Naive B cell (primary cell): Measurements from ENCODE around the gene HADH. TPM values are rescaled to one million over a fixed set of nuclear protein-coding genes. Genes with fewer than 3 reads are reported as not detected.
"Not testable (repeated sequence)": the region's sequence is repeated elsewhere in the genome, so short reads cannot be mapped to it uniquely, and the experiment has no call there.

Experiments
- ATAC-seq, 2 donors: fragments of 150-1000 bp; cut with Tn5 transposase; 2 replicates each; pipeline ENCODE4 v1.10.0; 2021; ENCODE audit warnings: low read depth in 2 of 2, mild to moderate bottlenecking in 2 of 2, moderate library complexity in 2 of 2
- DNase-seq: peaks from one replicate; pipeline ENCODE4 v3.0.0; 2022
- H3K27ac Mint-ChIP-seq, 6 donors: one replicate each; pipeline ENCODE4 v1.8.0; 2020 to 2022; ENCODE audit warnings: mild to moderate bottlenecking in 6 of 6, mixed read lengths in 6 of 6, moderate library complexity in 5 of 6, inconsistent platforms in 2 of 6
- H3K27me3 Mint-ChIP-seq, 3 donors: one replicate each; pipeline ENCODE4 v1.8.0; 2021 to 2022; ENCODE audit warnings: mixed read lengths in 3 of 3, mild to moderate bottlenecking in 1 of 3
- H3K36me3 Mint-ChIP-seq, 2 donors: one replicate each; pipeline ENCODE4 v1.8.0; 2020 to 2022; ENCODE audit warnings: mixed read lengths in 2 of 2, inconsistent platforms in 1 of 2, mild to moderate bottlenecking in 1 of 2
- H3K4me1 Mint-ChIP-seq, 3 donors: one replicate each; pipeline ENCODE4 v1.8.0; 2020 to 2022; ENCODE audit warnings: mixed read lengths in 3 of 3, inconsistent platforms in 1 of 3, mild to moderate bottlenecking in 1 of 3, moderate library complexity in 1 of 3
- H3K4me3 Mint-ChIP-seq, 8 donors: one replicate each; pipeline ENCODE4 v1.8.0; 2020 to 2022; ENCODE audit warnings: mild to moderate bottlenecking in 8 of 8, mixed read lengths in 8 of 8, moderate library complexity in 8 of 8, inconsistent platforms in 2 of 8
- H3K9me3 Mint-ChIP-seq, 7 donors: one replicate each; pipeline ENCODE4 v1.8.0; 2020 to 2022; ENCODE audit warnings: mixed read lengths in 7 of 7, mild to moderate bottlenecking in 5 of 7, inconsistent platforms in 2 of 7, moderate library complexity in 1 of 7
- polyA plus RNA-seq, 6 donors: library from polyadenylated mRNA; unstranded; fragments of 300-500 nt; fragmentation: Illumina TruSeq; gene quantifications; one replicate each; pipeline ENCODE4 v1.2.3, GENCODE V29; 2021; ENCODE audit warnings: low read depth in 6 of 6

HADH gene
- polyA plus RNA-seq, 6 donors from 2014 or later, result 35.1 to 57.5 (median 51.2) TPM

DNA sequence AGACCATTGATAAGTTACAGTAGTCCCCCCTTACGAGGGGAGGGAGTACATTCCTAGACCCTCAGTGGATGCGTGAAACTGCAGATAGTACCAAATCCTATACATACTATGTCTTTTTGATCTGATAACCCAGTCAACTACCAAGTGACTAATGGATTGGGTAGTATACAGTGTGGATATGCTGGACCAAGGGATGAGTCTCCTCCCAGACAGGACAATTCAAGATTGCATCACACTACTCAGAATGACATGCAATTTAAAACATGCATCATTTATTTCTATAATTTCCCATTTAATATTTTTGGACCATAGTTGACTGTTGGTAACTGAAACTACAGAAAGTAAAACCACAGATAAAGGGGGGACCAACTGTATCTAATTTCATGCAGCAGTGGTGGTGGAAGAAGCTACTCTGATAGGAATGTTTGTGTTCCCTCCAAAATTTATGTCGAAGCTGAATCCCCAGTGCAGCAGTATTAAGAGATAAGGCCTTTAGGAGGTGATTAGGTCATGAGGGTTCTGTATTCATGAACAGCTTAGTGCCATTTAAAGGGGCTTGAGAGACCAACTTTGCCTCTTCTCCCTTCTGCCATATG lies 11.9 kb downstream of the HADH start:
- H3K27ac Mint-ChIP-seq, result no peak overlapping the region
- H3K36me3 Mint-ChIP-seq, result peaks cover 8 to 22% of the 10 kb centered on the region in 2 donors
- no peaks in the 10 kb centered on the region for H3K27me3 Mint-ChIP-seq
- ATAC-seq (no peak), DNase-seq (no peak)
- H3K4me3 Mint-ChIP-seq, result no peak overlapping the region
- peaks cover 20 to 30% (median 21%) of the 10 kb centered on the region in 3 donors for H3K4me1 Mint-ChIP-seq
- H3K9me3 Mint-ChIP-seq, result no peaks in the 10 kb centered on the region

DNA sequence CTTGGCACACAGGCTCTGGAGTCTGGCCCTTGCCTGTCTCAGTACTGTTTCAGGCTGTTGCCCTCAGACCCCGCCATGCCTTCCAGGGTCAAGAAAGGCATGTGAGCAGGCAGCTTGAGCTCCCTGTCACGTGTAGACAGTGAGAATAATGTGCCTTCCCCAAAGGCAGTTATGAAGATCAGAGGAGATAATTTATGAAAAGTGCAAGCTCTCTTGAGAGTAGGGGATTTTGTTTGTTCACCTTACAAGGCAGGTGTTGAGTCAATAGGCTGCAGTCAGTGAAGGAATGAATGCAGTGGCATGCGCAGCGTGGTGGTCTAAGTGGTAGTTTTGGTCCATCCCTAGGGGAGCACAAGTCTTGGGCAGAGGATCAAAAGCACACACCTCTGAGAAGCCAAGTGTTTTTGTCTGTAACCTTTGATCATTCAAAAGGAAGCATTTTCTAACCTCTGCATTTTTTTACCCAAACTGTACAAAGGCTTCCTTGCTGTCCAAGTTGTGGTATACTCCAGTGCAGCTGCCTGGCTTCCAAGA lies 14.4 kb downstream of the HADH start:
- H3K4me1 Mint-ChIP-seq, result peaks cover 12 to 24% (median 16%) of the 10 kb centered on the region in 3 donors
- peak overlapping the region in 1 of 6 donors; percentile 32 for H3K27ac Mint-ChIP-seq
- peaks cover 8 to 22% of the 10 kb centered on the region in 2 donors for H3K36me3 Mint-ChIP-seq
- DNase-seq, result no peak
- H3K27me3 Mint-ChIP-seq, result no peaks in the 10 kb centered on the region
- ATAC-seq, result no peak
- no peaks in the 10 kb centered on the region for H3K9me3 Mint-ChIP-seq
- H3K4me3 Mint-ChIP-seq, result no peak overlapping the region

DNA sequence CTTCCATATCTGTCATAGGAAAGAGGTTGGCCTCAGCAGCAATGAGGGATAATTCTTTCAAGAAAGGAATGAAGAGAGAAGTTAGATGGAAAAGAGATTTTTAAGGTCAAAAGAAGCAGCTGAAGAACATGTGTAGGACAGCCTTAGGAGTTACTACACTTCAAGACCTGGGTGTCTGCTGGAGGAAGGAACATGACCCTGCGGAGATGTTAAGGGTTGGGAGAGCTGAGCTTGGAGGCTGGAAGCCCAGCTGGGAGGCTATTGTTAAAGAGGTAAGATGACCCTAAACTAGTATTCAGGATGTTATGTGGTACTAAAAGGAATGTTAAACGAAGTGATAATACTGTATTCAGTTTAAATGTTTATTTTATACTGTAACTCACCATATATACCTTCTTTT lies 15.0 kb downstream of the HADH start:
- H3K4me3 Mint-ChIP-seq, result no peak overlapping the region
- no peaks in the 10 kb centered on the region for H3K27me3 Mint-ChIP-seq
- peak overlapping the region in 2 of 6 donors; percentile 1 to 48 for H3K27ac Mint-ChIP-seq
- no peaks in the 10 kb centered on the region for H3K9me3 Mint-ChIP-seq
- H3K4me1 Mint-ChIP-seq, result peaks cover 10 to 24% (median 13%) of the 10 kb centered on the region in 3 donors
- ATAC-seq (no peak), DNase-seq (no peak)
- peaks cover 14 to 25% of the 10 kb centered on the region in 2 donors for H3K36me3 Mint-ChIP-seq

DNA sequence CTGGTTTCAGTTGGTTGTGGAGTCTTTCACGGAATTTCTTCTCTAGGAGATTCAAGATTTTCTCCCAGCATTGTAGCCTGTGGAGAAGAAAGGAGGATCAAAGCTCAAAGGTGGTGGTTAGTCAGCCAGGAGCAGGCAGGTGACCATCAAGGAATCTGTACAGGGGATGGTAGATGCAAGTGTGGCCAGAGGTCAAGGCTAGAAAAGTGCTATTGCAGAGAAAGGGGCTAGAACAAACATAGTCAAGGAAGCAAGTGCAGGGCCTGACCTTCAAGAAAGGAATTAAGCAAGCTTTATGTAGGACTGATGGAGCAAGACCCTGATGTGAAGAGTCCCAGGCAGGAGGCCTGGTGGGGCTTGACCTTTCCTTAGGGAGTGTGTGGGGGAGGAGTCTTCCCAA lies 16.1 kb downstream of the HADH start:
- no peak for ATAC-seq
- Mint-ChIP-seq H3K27ac (peak overlapping the region in 2 of 6 donors; percentile 13 to 63), H3K9me3 (no peaks in the 10 kb centered on the region), H3K36me3 (peaks cover 15 to 20% of the 10 kb centered on the region in 2 donors), H3K27me3 (no peaks in the 10 kb centered on the region), H3K4me1 (peaks cover 9 to 24% (median 10%) of the 10 kb centered on the region in 3 donors), H3K4me3 (no peak overlapping the region)
- DNase-seq, result no peak

DNA sequence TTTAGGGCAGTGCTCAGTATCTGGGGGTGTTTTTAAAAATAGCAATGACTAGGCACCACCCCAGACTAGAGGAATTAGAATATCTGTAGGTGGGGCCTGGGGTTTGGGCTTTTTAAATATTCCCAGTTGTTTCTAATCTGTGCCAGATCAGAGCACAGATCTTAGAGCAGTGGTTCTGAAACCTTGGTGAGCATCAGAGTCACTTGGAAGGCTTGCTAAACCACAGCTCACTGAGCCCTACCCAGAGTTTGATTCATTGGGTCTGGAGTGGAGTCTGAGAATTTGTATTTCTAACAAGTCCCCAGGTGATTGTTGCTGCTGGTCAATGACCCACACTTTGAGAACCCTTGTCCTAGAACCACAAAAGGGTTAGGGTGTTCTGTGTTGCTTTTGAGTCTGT lies 16.7 kb downstream of the HADH start:
- Mint-ChIP-seq H3K27ac (peak overlapping the region in 2 of 6 donors; percentile 10 to 13), H3K36me3 (peaks cover 19 to 20% of the 10 kb centered on the region in 2 donors), H3K27me3 (no peaks in the 10 kb centered on the region), H3K4me1 (peaks cover 9 to 20% (median 10%) of the 10 kb centered on the region in 3 donors), H3K9me3 (no peaks in the 10 kb centered on the region), H3K4me3 (no peak overlapping the region)
- DNase-seq, result no peak
- ATAC-seq, result no peak

DNA sequence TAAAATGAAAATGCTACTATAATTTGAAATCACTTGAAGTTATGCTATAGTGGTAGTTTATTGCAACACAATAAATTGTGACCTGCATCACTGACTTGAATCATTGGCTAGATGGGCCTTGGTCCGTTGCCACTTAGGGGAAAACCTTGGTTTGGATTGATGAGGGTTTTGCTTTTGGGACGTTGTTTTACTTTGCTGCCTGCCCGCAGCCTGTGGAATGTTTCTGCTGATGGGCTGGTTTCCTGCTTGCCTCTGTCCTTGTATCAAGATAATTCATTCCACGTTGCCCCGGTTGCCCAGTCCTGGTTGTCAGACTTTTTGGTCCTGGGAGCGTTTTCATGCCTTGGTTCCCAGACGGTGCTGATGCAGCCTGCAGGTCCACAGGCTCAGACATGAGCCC lies 18.3 kb downstream of the HADH start:
- no peak for ATAC-seq
- H3K27me3 Mint-ChIP-seq, result no peaks in the 10 kb centered on the region
- peaks cover 10 to 20% (median 12%) of the 10 kb centered on the region in 3 donors for H3K4me1 Mint-ChIP-seq
- H3K4me3 Mint-ChIP-seq, result no peak overlapping the region
- no peaks in the 10 kb centered on the region for H3K9me3 Mint-ChIP-seq
- no peak for DNase-seq
- H3K36me3 Mint-ChIP-seq, result peaks cover 21 to 31% of the 10 kb centered on the region in 2 donors
- H3K27ac Mint-ChIP-seq, result no peak overlapping the region

DNA sequence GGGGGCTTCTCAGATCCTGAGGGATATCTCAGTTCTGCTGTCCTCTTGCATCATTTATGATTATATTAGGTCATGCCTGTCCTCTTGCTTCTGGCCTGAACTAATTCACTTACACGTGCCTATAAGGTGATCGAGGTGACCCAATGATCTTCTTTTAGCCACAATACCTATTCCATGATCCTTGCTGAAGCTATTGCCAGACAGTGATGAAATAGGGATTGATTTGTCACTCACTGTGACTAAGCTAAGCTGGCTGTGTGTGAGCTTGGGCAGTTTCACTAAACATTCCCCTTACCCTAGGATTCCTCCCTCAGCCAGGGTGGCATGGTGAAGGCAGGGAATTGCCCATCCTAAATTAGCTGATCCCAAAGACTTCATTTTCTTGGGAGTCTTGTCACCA lies 19.0 kb downstream of the HADH start:
- no peak overlapping the region for H3K4me3 Mint-ChIP-seq
- no peaks in the 10 kb centered on the region for H3K27me3 Mint-ChIP-seq
- peaks cover 10 to 14% (median 12%) of the 10 kb centered on the region in 3 donors for H3K4me1 Mint-ChIP-seq
- no peak for ATAC-seq
- no peak overlapping the region for H3K27ac Mint-ChIP-seq
- peaks cover 20 to 31% of the 10 kb centered on the region in 2 donors for H3K36me3 Mint-ChIP-seq
- no peak for DNase-seq
- no peaks in the 10 kb centered on the region for H3K9me3 Mint-ChIP-seq

DNA sequence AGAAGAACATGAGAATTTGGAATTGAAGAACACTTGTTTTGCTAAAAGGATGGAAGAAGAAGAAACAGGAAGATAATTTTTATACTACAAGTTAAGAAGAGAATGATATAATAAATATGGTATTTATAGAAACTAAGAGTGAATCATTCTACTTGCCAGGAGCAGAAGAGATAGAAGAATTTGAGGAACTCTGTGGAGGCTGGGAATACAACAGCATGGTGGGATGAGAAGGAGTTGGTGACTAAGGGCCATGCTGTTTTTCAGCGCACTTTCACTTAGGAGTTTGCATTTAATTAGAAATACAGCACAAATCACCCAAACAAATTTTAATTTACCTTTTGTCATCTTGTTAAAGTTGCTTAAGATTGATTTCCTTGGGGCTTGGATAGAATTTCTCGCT lies 20.5 kb downstream of the HADH start:
- no peaks in the 10 kb centered on the region for H3K27me3 Mint-ChIP-seq
- no peak overlapping the region for H3K27ac Mint-ChIP-seq
- no peak overlapping the region for H3K4me3 Mint-ChIP-seq
- DNase-seq (no peak), ATAC-seq (no peak)
- peaks cover 5 to 9% (median 5%) of the 10 kb centered on the region in 3 donors for H3K4me1 Mint-ChIP-seq
- H3K9me3 Mint-ChIP-seq, result no peaks in the 10 kb centered on the region
- H3K36me3 Mint-ChIP-seq, result peaks cover 21 to 31% of the 10 kb centered on the region in 2 donors

DNA sequence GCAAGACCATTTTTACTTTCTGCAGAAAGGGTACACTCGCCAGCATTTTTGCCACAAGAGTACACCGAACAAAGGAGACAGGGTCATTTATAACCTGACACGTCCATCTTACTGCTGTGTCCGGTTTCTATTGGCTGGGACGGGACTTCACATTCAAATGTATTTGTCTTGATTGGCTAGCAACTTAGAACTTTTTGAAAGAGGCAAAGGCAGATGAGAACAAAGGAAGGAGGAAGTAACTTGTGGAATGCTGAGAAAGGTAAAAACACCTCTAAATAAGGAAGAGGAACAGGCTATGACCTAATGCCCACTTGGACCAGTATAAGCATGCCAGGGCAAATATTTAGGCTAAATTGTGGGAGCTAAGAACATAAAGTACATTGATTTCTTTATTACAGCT lies 22.7 kb downstream of the HADH start:
- H3K9me3 Mint-ChIP-seq, ATAC-seq, H3K4me3 Mint-ChIP-seq, H3K4me1 Mint-ChIP-seq, DNase-seq, H3K27me3 Mint-ChIP-seq: not testable (repeated sequence)
- H3K27ac Mint-ChIP-seq, result peak overlapping the region in 1 of 6 donors; percentile 59
- H3K36me3 Mint-ChIP-seq, result peaks cover 22 to 31% of the 10 kb centered on the region in 2 donors

DNA sequence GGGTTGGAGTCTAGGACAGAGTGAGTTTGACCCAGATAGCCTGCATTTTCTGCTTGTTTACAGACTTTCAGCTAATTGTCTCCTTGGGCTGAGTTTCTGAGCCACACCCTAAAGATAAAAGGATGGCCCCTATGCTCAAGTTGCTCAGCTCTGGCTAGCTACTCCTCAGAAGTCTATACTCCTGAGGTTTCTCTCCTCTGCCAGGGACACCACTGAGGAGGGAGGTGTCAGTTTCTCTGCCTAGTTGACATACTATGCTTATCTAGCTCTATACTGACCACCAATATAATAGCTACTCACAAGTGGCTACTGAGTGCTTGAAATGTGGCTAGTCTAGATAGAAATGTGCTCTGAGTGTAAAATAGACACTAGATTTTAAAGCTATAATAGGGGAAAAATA lies 23.6 kb downstream of the HADH start:
- peaks cover 22 to 31% of the 10 kb centered on the region in 2 donors for H3K36me3 Mint-ChIP-seq
- no peak overlapping the region for H3K27ac Mint-ChIP-seq
- H3K27me3 Mint-ChIP-seq, result no peaks in the 10 kb centered on the region
- no peak for DNase-seq
- no peak for ATAC-seq
- no peak overlapping the region for H3K4me3 Mint-ChIP-seq
- H3K4me1 Mint-ChIP-seq, result peaks cover 0 to 5% (median 3%) of the 10 kb centered on the region in 3 donors
- no peaks in the 10 kb centered on the region for H3K9me3 Mint-ChIP-seq

DNA sequence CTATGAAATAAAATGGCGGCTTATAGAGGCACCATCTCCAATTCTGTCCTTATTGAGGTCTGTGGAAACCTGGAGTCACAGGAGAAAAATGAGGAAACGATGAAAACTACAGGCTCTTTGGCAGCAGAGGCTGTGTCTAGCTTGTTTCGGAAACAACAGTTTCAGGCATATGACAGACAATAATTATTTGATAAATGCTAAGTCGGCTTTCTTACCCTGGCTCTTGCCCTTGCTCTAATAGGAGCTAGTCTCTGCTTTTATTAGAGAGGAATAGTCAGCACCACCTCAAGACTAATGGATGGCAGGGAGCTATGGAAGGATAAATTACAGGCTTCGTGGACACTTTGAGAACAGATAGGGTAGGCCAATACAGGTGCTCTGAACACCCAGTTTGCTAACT lies 24.3 kb downstream of the HADH start:
- Mint-ChIP-seq H3K27ac (no peak overlapping the region), H3K36me3 (peaks cover 22 to 31% of the 10 kb centered on the region in 2 donors), H3K4me1 (peaks cover 3 to 6% (median 3%) of the 10 kb centered on the region in 3 donors), H3K9me3 (no peaks in the 10 kb centered on the region), H3K4me3 (no peak overlapping the region), H3K27me3 (no peaks in the 10 kb centered on the region)
- ATAC-seq (no peak), DNase-seq (no peak)

DNA sequence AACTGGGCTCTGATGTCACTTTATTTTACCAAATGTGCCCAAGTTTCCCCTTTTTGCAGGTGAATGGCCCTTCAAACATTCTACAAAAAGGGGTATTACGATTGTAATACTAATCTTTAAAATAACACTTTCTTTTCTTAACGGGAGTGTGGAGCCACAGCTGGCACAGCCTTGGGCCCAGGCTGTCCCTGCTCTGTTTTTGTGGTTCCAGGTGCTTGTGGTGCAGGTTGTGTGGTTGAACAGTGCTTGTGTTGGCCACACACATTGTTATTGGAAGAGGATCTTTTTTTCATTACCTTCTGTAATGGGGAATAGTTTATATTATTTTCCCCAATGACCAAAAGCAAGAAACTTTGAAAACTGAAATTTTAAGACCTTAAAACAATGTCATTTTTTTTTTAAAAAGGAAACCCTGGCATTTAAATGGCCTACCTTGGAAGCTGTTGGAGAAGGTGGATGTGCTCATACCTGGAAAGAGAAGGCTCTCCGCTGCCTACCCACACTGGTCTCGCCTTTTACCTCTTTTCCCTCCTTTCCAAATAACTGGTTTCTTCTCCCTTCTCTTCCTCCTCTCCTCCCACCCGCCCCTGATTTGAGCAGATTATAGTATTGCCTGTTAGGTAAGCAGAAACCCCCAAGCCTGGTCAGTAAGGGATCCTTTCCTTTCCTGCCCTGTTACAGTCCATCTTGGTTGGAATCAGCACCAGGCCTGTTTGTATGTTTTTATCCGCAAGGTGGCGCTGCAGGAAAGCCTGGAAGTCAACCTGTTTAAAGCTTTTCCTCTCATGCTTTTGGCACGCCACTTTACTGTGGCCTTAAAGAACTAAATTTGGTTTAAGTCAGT lies 28.6 kb downstream of the HADH start:
- Mint-ChIP-seq H3K9me3 (no peaks in the 10 kb centered on the region), H3K4me1 (peaks cover 3 to 14% (median 3%) of the 10 kb centered on the region in 3 donors), H3K36me3 (peaks cover 21 to 23% of the 10 kb centered on the region in 2 donors), H3K27ac (no peak overlapping the region), H3K4me3 (peak overlapping the region in 1 of 8 donors; percentile 63), H3K27me3 (no peaks in the 10 kb centered on the region)
- DNase-seq (peak; percentile 54), ATAC-seq (peak; percentile 54 to 67)

DNA sequence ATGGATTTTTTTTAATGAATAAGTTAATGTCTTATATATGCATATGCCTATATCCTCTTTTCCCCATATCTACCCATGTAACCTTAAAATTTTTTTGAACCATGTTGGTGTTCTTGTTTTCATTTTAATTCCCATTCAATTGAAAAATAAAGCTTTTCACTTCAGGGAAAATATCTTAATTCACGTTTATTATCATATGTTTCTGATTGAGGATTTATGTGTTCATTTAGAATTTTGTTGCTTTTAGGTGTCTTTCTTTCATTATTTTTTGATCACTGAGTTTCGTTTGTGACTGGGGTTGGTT lies 29.1 kb downstream of the HADH start:
- H3K27ac Mint-ChIP-seq, result no peak overlapping the region

More for the DNA sequence above, 29.1 kb downstream of the HADH start:
- Mint-ChIP-seq H3K4me1 (peaks cover 3 to 14% (median 3%) of the 10 kb centered on the region in 3 donors), H3K4me3 (no peak overlapping the region), H3K9me3 (no peaks in the 10 kb centered on the region), H3K36me3 (peaks cover 23 to 24% of the 10 kb centered on the region in 2 donors), H3K27me3 (no peaks in the 10 kb centered on the region)
- ATAC-seq (no peak), DNase-seq (no peak)
